HEK293 (cell line): ENCODE results near the gene TMEM121.

Experiments
- CTCF ChIA-PET: fragments of 350-600 bp; formaldehyde crosslinking; extraction: SDS; loops from one replicate; lab custom pipeline; 2021; ENCODE audit warnings: antibody characterized with exemption; lab: Yijun Ruan, JAX
- POLR2A ChIA-PET: fragments of 300-600 bp; formaldehyde crosslinking; extraction: SDS; loops from one replicate; lab custom pipeline; 2020; ENCODE audit warnings: antibody characterized with exemption, inconsistent platforms; lab: Yijun Ruan, JAX
- H3K27ac ChIP-seq: fragments of 200-500 bp; sonication (Bioruptor generic); 2 replicates; pipeline ENCODE4 v1.5.1; 2014; ENCODE audit warnings: low read depth, low read length, control low read depth, inconsistent platforms; ENCODE audit errors: extremely low read depth
- H3K36me3 ChIP-seq, 2 experiments: fragments of 200-500 bp in 1 of 2; sonication (Bioruptor generic) in 1 of 2; 1 replicate in 1 of 2; 2 replicates in 1 of 2; pipeline ENCODE4 v1.5.1; 2014 to 2017; ENCODE audit warnings: inconsistent platforms in 2 of 2, low read length in 2 of 2; ENCODE audit not compliant: control insufficient read depth in 2 of 2, insufficient read depth in 1 of 2
- H3K4me1 ChIP-seq: fragments of 200-500 bp; sonication (Bioruptor generic); 2 replicates; pipeline ENCODE4 v1.5.1; 2014; ENCODE audit warnings: mild to moderate bottlenecking, low read length, inconsistent platforms; ENCODE audit not compliant: control insufficient read depth, insufficient read depth
- H3K4me3 ChIP-seq: 2 replicates; pipeline ENCODE4 v1.5.1; 2011; ENCODE audit warnings: low read depth, mild to moderate bottlenecking, control low read depth, low read length, moderate library complexity
- H3K9me3 ChIP-seq: fragments of 200-500 bp; sonication (Bioruptor generic); 2 replicates; pipeline ENCODE4 v1.5.1; 2014; ENCODE audit warnings: low read depth, low read length, inconsistent platforms; ENCODE audit not compliant: control insufficient read depth, insufficient read depth
- HIC1 ChIP-seq: fragments of 450-650 bp; formaldehyde crosslinking; IDR thresholded peaks from 2 replicates; pipeline ENCODE4 v1.5.1; 2016; ENCODE audit warnings: missing biosample characterization, missing genetic modification characterization
- HOXC10 ChIP-seq: sonication (generic); formaldehyde crosslinking; IDR thresholded peaks from 2 replicates; pipeline ENCODE4 v1.8.1; 2023; ENCODE audit warnings: mild to moderate bottlenecking, missing genetic modification reagents
- MYNN ChIP-seq: fragments of 450-650 bp; formaldehyde crosslinking; IDR thresholded peaks from 2 replicates; pipeline ENCODE4 v1.5.1; 2016; ENCODE audit warnings: missing biosample characterization, missing genetic modification characterization, borderline replicate concordance
- OSR2 ChIP-seq: fragments of 450-650 bp; formaldehyde crosslinking; IDR thresholded peaks from 2 replicates; pipeline ENCODE4 v1.5.1; 2016; ENCODE audit warnings: missing biosample characterization, missing genetic modification characterization
- PATZ1 ChIP-seq: fragments of 450-650 bp; formaldehyde crosslinking; IDR thresholded peaks from 2 replicates; pipeline ENCODE4 v1.5.1; 2016; ENCODE audit warnings: missing biosample characterization, missing genetic modification characterization
- SP2 ChIP-seq: fragments of 450-650 bp; formaldehyde crosslinking; IDR thresholded peaks from 2 replicates; pipeline ENCODE4 v1.5.1; 2016; ENCODE audit warnings: missing biosample characterization, missing genetic modification characterization
- ZBTB10 ChIP-seq: fragments of 450-650 bp; formaldehyde crosslinking; IDR thresholded peaks from 2 replicates; pipeline ENCODE4 v1.5.1; 2016; ENCODE audit warnings: missing biosample characterization, missing genetic modification characterization
- ZBTB17 ChIP-seq: fragments of 450-650 bp; formaldehyde crosslinking; IDR thresholded peaks from 2 replicates; pipeline ENCODE4 v1.5.1; 2016; ENCODE audit warnings: missing biosample characterization, missing genetic modification characterization
- ZBTB7A ChIP-seq: fragments of 450-650 bp; formaldehyde crosslinking; IDR thresholded peaks from 2 replicates; pipeline ENCODE4 v1.5.1; 2016; ENCODE audit warnings: low read depth, missing biosample characterization, missing genetic modification characterization
- ZNF140 ChIP-seq: fragments of 450-650 bp; formaldehyde crosslinking; IDR thresholded peaks from 2 replicates; pipeline ENCODE4 v1.5.1; 2016; ENCODE audit warnings: missing biosample characterization, missing genetic modification characterization
- ZNF514 ChIP-seq: fragments of 450-650 bp; formaldehyde crosslinking; IDR thresholded peaks from 2 replicates; pipeline ENCODE4 v1.5.1; 2016; ENCODE audit warnings: missing biosample characterization, missing genetic modification characterization
- ZNF585B ChIP-seq: fragments of 450-650 bp; formaldehyde crosslinking; IDR thresholded peaks from 2 replicates; pipeline ENCODE4 v1.5.1; 2016; ENCODE audit warnings: missing biosample characterization, missing genetic modification characterization
- ZNF621 ChIP-seq: fragments of 450-650 bp; formaldehyde crosslinking; IDR thresholded peaks from 2 replicates; pipeline ENCODE4 v1.5.1; 2017; ENCODE audit warnings: missing biosample characterization, missing genetic modification characterization
- ZNF670 ChIP-seq: fragments of 450-650 bp; formaldehyde crosslinking; IDR thresholded peaks from 2 replicates; pipeline ENCODE4 v1.5.1; 2016; ENCODE audit warnings: missing biosample characterization, missing genetic modification characterization, low read depth
- ZNF777 ChIP-seq: fragments of 450-650 bp; formaldehyde crosslinking; IDR thresholded peaks from 2 replicates; pipeline ENCODE4 v1.5.1; 2017; ENCODE audit warnings: missing biosample characterization, missing genetic modification characterization, borderline replicate concordance
- TF ChIP-seq, protein P1 (sequence below): fragments of 450-650 bp; formaldehyde crosslinking; IDR thresholded peaks from 2 replicates; pipeline ENCODE4 v1.5.1; 2016; ENCODE audit warnings: missing biosample characterization, missing genetic modification characterization
- TF ChIP-seq, protein P2 (sequence below): fragments of 450-650 bp; formaldehyde crosslinking; IDR thresholded peaks from 2 replicates; pipeline ENCODE4 v1.5.1; 2017; ENCODE audit warnings: missing biosample characterization, missing genetic modification characterization
- TF ChIP-seq, protein P3 (sequence below): fragments of 450-650 bp; formaldehyde crosslinking; IDR thresholded peaks from 2 replicates; pipeline ENCODE4 v1.5.1; 2016; ENCODE audit warnings: missing biosample characterization, missing genetic modification characterization

Gene TMEM121

DNA sequence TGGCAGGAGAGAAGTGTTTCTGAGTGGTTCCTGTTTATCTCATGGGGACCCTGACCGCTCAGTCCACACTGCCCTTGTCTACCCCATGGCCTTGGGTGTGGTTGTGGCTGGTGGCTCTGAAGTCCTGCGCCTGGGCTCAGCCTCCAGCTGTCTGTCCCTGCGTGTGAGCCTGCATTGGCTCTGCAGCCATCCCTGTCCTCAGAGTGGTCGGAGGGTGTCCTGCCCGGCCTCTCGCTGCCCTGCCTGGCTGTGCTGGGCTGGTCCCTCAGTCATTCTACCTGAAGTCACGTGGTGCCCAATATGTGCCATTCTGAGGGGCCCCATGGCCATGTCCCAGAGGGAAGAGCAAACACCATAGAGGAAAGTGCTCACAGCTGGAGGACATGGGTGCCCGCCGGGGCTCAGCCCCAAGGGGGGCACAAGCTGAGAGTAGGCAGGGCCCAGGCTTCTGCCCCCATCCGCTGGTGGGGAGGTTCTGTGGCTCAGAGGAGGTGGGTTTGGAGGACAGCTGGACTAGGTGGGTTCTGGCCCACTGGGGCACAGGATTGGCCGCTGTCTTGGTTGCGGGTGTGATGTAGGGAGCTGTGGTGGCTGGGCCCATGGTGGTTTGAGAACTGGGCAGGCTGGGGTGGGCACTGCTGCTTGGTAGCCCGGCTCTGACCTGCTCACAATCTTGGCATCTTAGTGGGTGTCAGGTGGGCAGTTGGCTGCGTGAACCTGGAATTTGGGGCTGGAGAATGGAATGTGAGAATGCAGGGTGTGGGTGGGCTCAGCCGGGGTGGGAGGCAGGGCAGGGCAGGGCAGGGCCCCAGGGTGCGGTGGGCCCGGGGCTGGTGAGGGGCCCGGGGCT lies 23.7 kb upstream of the TMEM121 start (continued):
- TF ChIP-seq, protein P1, sequence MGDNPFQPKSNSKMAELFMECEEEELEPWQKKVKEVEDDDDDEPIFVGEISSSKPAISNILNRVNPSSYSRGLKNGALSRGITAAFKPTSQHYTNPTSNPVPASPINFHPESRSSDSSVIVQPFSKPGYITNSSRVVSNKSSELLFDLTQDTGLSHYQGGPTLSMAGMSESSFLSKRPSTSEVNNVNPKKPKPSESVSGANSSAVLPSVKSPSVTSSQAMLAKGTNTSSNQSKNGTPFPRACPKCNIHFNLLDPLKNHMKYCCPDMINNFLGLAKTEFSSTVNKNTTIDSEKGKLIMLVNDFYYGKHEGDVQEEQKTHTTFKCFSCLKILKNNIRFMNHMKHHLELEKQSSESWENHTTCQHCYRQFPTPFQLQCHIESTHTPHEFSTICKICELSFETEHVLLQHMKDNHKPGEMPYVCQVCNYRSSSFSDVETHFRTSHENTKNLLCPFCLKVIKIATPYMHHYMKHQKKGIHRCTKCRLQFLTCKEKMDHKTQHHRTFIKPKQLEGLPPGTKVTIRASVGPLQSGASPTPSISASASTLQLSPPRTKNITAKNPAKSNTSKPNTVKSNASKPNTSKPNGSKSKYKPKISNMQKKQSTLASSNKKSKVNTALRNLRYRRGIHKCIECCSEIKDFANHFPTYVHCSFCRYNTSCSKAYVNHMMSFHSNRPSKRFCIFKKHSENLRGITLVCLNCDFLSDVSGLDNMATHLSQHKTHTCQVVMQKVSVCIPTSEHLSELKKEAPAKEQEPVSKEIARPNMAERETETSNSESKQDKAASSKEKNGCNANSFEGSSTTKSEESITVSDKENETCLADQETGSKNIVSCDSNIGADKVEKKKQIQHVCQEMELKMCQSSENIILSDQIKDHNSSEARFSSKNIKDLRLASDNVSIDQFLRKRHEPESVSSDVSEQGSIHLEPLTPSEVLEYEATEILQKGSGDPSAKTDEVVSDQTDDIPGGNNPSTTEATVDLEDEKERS (tag by site-specific recombination): no peak
- TF ChIP-seq ZNF585B (tag by site-specific recombination): no peak

DNA sequence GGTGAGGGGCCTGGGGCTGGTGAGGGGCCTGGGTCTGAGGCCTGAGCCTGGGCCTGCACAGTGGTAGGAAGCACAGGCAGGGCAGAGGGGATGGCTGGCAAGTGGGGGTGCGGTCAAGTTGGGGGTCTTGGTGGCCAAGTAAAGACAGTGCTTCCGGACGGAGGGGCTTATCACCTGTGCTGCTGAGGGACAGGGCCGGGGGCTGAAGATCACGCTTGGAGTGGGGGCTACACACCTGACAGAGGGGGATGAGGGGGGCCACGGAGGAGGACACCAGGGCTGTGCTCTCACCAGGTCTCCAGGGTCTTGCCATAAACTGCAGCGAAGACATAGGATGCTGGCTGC lies 23.1 kb upstream of the TMEM121 start:
- POLR2A ChIA-PET: no interaction called here
- CTCF ChIA-PET: no interaction called here
- TF ChIP-seq MYNN (no peak), HOXC10 (CRISPR knock-in tag) (no peak), OSR2 (tag by site-specific recombination) (no peak), SP2 (tag by site-specific recombination) (no peak), ZBTB10 (tag by site-specific recombination) (no peak), ZBTB7A (tag by site-specific recombination) (no peak), ZNF514 (tag by site-specific recombination) (no peak), ZBTB17 (no peak), PATZ1 (tag by site-specific recombination) (no peak), ZNF621 (no peak), ZNF140 (no peak), ZNF670 (tag by site-specific recombination) (no peak), HIC1 (tag by site-specific recombination) (no peak), ZNF777 (tag by site-specific recombination) (no peak)
- TF ChIP-seq, protein P2, sequence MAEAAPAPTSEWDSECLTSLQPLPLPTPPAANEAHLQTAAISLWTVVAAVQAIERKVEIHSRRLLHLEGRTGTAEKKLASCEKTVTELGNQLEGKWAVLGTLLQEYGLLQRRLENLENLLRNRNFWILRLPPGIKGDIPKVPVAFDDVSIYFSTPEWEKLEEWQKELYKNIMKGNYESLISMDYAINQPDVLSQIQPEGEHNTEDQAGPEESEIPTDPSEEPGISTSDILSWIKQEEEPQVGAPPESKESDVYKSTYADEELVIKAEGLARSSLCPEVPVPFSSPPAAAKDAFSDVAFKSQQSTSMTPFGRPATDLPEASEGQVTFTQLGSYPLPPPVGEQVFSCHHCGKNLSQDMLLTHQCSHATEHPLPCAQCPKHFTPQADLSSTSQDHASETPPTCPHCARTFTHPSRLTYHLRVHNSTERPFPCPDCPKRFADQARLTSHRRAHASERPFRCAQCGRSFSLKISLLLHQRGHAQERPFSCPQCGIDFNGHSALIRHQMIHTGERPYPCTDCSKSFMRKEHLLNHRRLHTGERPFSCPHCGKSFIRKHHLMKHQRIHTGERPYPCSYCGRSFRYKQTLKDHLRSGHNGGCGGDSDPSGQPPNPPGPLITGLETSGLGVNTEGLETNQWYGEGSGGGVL (tag by site-specific recombination): no peak
- TF ChIP-seq, protein P3, sequence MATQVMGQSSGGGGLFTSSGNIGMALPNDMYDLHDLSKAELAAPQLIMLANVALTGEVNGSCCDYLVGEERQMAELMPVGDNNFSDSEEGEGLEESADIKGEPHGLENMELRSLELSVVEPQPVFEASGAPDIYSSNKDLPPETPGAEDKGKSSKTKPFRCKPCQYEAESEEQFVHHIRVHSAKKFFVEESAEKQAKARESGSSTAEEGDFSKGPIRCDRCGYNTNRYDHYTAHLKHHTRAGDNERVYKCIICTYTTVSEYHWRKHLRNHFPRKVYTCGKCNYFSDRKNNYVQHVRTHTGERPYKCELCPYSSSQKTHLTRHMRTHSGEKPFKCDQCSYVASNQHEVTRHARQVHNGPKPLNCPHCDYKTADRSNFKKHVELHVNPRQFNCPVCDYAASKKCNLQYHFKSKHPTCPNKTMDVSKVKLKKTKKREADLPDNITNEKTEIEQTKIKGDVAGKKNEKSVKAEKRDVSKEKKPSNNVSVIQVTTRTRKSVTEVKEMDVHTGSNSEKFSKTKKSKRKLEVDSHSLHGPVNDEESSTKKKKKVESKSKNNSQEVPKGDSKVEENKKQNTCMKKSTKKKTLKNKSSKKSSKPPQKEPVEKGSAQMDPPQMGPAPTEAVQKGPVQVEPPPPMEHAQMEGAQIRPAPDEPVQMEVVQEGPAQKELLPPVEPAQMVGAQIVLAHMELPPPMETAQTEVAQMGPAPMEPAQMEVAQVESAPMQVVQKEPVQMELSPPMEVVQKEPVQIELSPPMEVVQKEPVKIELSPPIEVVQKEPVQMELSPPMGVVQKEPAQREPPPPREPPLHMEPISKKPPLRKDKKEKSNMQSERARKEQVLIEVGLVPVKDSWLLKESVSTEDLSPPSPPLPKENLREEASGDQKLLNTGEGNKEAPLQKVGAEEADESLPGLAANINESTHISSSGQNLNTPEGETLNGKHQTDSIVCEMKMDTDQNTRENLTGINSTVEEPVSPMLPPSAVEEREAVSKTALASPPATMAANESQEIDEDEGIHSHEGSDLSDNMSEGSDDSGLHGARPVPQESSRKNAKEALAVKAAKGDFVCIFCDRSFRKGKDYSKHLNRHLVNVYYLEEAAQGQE (tag by site-specific recombination): no peak

More for the DNA sequence above, 23.1 kb upstream of the TMEM121 start:
- Histone ChIP-seq H3K27ac (no peak overlapping the region), H3K36me3 (no peaks in the 10 kb centered on the region), H3K4me1 (no peaks in the 10 kb centered on the region), H3K9me3 (no peaks in the 10 kb centered on the region), H3K4me3 (no peak overlapping the region)
